ENCODE results near the gene IL9.

GRCh38 chr5:135867599-135867998 lies 28.0 kb downstream of the IL9 start:
- no peak for TF ChIP-seq CTCF (IDR thresholded peaks at IDR 0.05; ENCODE audit: low read length)
- TF ChIP-seq EZH2 (optimal IDR thresholded peaks at IDR 0.05; ENCODE audit: low read depth, low read length), result no peak
- TF ChIP-seq EZH2phosphoT487 (IDR thresholded peaks at IDR 0.05; ENCODE audit: low read length), result no peak

Data from MM.1S (cell line).